GF-D8 (cell line): ENCODE measurements around the gene IRAK3.
"Not testable (repeated sequence)": the region's sequence is repeated elsewhere in the genome, so short reads cannot be mapped to it uniquely, and the experiment has no call there.

ENCODE experiments used
- DNase-seq: peaks from one replicate; lab custom pipeline; 2025; lab: John Stamatoyannopoulos, UW

IRAK3 gene

GRCh38 chr12:66170606-66171005, 18.4 kb upstream of the IRAK3 start:
- DNase-seq = no peak

GRCh38 chr12:66174391-66175325, 14.4 kb upstream of the IRAK3 start:
- DNase-seq = not testable (repeated sequence)

DNA sequence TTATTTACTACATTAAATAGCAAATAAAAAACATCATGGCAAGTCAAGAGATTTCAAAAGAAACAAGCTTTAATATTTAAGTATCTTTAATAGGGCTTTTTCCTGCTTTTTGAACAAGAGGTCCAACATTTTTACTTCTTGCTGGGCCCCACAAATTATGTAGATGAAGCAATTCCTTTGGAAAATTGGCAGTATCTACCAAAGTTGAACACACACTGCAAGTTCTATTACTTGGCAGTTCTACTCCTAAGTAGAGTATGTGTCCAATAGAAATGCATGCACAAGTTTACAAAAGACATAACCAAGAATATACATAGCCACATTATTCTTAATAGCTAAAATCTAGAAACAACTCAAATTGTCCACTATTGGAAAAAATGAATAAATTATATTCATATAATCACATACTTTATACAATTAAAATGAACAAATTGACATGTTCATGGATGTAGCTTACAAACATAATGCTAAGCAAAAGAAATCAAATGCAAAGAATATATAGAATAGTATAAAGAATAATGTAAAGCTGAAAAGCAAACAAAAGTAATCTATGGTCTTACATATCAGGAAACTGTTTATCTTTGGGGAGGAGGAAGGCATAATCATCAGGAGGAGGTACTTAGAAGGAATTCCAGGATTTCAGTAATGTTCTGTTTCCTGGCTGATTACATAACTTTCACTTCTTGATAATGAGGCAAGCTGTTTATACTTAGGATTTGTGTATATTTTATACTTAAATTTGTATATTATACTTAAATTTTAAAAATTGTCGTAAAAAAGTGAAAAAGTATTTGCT, 12.7 kb upstream of the IRAK3 start:
- DNase-seq = no peak

- DNase-seq = no peak
Observed at GRCh38 chr12:66182956-66183355, 6.1 kb upstream of the IRAK3 start.

GRCh38 chr12:66184822-66185221, 4.2 kb upstream of the IRAK3 start:
- not testable (repeated sequence) for DNase-seq

- peak; percentile 8 for DNase-seq
Observed at GRCh38 chr12:66187036-66187435, 2.0 kb upstream of the IRAK3 start.

DNA sequence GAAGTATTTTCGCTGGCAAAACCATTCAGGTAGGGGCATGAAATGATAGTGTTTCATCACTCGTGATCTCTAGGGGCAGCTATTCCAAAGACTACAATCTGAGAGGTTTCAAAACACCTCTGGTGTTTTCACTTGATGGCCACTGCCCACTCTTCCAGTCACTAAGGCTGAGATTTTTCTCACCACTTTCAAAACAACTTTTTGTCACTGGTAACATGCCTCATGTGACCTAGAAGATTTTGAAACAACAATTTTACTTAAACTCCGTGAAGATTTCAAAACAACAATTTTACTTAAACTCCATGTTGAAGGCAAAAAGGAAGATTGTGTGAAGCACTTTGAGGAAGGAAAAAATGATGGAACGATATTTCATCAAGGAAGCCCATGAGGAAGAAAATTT, 1.2 kb upstream of the IRAK3 start:
- DNase-seq = no peak

DNA sequence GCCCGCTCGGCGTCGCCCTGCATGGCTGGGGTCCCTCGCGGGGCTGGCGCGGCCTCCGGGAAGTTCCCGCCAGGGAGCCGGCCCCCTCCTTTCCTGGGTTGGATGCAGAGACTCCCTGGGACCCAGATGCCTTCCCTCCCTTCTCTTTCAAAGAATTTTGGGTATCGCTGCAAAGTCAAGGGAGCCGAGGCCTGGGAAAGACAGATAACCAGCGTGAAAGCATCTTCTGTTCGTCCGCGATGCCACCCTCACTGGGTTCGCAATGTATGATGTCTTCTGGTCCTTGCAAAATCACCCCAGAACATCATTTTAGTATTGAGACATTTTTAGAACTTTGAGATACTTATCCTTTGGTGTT, 451 bp downstream of the IRAK3 start:
- DNase-seq = no peak

DNA sequence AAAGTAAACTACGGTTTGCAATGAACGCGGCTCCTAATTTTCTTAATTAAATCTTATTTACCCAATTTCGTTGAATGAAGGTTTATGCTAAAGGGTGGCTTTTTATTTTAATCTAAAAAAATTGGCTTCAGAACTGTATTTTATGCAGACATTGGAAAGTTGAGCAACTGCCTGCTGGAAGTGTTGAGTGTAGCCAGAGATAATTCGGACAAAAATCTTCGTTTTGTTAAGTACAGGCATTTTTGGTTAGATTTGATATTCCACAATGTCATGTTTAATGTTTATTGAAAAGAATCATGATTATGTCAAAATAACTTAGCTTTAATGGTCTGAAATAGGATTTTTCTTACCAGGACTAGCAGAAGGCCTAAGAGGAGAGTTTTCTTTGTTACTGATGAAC, 875 bp downstream of the IRAK3 start:
- DNase-seq = no peak

GRCh38 chr12:66190519-66191370, 1.7 kb downstream of the IRAK3 start:
- peak; percentile 41 for DNase-seq

- DNase-seq = no peak
Observed at GRCh38 chr12:66191547-66192126, 2.6 kb downstream of the IRAK3 start.

DNA sequence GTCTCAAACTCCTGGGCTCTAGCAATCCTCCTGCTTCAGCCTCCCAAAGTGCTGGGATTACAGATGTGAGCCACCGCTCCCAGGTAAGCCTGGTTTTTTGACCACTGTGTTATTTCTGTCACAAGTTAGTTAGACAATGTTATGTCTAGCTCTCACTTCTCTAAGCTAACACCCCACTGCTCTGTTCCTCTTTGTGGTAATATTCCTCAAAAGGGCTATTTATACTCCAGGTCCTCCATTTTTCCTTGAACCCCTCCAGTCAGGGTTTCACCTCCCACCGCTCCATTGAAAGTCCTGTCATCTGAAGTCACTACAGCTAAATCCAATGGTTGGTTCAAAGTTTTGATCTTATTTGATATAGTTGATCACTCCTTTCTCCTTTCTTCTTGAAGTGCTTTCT, 5.1 kb downstream of the IRAK3 start:
- no peak for DNase-seq

GRCh38 chr12:66195242-66195641, 6.2 kb downstream of the IRAK3 start:
- DNase-seq = no peak

DNA sequence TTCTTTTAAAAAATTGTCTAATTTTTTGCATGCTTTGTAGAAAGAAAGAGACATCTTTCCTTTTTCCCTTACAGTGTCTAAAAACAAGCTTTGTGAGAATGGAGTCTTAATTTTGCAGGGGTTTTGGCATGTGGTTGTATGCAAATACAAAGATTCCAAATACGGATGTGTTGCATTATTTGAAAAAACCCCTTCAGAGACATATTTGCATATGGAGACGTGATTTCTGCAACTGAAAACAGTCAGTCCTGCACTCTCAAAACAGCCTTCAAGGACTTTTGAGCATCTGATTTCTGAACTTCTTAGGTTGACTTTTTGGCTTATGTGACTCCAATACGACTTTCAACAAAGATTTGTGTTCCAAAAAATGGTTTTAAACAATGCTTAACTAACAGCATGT, 7.8 kb downstream of the IRAK3 start:
- no peak for DNase-seq

- no peak for DNase-seq
Observed at GRCh38 chr12:66197495-66197921, 8.5 kb downstream of the IRAK3 start.

DNA sequence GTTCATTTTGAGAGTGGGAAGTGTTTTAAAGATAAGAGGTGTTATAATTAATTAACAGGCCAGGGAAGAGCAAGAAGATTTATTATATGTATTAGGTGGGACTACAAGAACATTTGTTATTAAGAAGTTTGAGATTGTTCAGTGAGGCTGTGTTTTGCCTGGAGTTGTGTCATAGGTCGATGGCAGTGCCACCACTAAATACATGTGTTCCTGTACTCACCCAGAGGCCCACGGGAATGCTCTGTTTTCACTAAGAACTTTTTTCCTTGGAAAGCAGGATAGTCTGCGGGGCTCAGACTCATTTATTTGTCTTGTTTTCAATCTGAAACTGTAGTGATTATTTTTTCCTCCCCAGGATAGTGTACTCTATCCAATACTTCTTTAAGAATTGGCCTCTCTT, 10.1 kb downstream of the IRAK3 start:
- DNase-seq = no peak

GRCh38 chr12:66199831-66200509, 11.0 kb downstream of the IRAK3 start:
- DNase-seq = no peak

DNA sequence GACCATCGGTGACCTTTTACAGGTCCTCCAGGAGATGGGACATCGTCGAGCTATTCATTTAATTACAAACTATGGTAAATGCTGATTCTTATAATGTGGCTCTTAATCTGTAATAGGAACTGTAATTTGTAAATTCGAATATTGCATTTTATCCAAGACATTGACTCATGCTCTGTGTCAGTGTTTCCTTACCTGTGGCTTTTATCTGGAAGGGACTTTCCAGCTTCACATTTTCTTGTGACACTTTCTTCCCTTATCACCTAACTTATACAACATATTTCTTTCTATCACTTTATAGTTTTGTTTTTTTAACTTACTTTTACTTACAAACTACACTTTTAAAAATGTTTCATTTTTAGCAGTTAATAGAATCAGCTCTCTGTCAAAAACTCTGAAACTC, 14.8 kb downstream of the IRAK3 start:
- DNase-seq = no peak

DNA sequence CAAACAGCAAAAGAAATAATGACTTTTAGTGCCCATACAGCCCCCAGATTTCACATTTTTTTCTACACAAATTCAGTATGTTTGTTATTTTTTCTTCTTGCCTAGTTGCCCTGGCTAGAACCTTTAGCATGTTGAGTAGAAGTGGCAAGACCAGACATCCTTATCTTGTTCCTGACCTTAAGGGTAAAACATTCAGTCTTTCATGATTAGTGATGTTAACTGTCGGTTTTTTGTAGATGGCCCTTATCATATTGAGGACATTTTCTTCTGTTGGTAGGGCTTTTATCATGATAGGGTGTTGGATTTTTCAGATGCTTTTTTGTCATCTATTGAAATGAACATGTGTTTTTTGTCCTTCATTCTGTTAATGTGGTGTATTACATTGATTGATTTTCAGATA, 17.1 kb downstream of the IRAK3 start:
- DNase-seq = no peak

- DNase-seq = peak; percentile 72
Observed at GRCh38 chr12:66210840-66211239, 21.8 kb downstream of the IRAK3 start.

GRCh38 chr12:66211573-66211972, 22.6 kb downstream of the IRAK3 start:
- DNase-seq = peak; percentile 43
